Embryonic facial prominence (tissue), 1 donor: ENCODE results near the gene BTC.
"Not testable (repeated sequence)": the region's sequence is repeated elsewhere in the genome, so short reads cannot be mapped to it uniquely, and the experiment has no call there.

Experiments
- DNase-seq: peaks from one replicate; pipeline ENCODE4 v3.0.0-alpha.2; 2016; ENCODE audit errors: extremely low spot score

The BTC gene

GRCh38 chr4:74794382-74795010, at the start of gene BTC:
BTC (minus strand) TSS chr4:74794523; CDS start chr4:74794325, 198 bp downstream.
- no peak for DNase-seq

DNA sequence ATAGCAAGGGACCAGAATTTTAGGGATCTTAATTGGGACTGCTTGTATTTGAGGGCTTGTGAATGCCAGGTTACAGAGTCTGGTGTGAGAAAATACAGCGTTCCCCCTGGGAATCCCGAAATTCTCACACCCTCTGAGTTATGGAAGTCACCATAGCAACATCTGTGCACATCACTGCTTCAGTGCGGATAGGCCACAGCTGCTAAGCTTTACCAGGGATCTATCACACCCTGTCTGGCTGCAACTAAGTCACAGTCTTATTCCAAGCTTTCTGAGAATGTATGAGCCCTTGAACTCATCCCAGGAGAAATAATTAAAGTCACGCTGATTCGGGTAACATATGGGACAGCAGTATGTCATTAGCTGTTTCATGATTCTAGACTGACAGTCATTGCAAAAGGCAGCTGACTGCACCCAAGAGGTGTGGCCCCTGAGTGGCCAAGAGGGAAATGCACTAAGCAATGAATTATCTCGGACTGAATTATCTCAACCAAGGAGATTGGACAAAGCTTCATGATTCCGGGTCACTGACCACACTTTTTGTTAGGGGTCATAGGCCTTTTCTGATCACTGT, 46.7 kb upstream of the BTC start:
- DNase-seq = no peak

GRCh38 chr4:74838746-74839370, 44.5 kb upstream of the BTC start:
- DNase-seq = no peak

GRCh38 chr4:74830928-74831327, 36.6 kb upstream of the BTC start:
- DNase-seq = no peak

DNA sequence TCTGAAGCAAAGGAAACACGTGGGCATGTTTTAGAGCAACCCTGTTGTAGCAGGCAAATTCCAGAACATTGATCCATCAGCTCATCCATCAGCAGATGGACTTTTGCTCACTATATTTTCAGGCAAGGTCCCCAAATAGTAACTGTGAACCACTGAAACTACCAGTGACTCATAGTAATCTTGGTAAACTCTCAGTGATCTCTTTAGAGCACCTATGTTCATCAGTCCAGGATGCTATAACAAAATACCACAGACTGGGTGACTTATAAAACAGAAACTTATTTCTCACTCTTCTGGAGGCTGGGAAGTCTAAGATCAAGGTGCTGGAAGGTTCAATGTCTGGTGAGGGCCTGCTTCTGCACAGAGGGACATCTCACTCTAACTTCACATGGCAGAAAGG, 28.9 kb upstream of the BTC start:
- no peak for DNase-seq

- no peak for DNase-seq
Measured at GRCh38 chr4:74822603-74823002, 28.3 kb upstream of the BTC start.

DNA sequence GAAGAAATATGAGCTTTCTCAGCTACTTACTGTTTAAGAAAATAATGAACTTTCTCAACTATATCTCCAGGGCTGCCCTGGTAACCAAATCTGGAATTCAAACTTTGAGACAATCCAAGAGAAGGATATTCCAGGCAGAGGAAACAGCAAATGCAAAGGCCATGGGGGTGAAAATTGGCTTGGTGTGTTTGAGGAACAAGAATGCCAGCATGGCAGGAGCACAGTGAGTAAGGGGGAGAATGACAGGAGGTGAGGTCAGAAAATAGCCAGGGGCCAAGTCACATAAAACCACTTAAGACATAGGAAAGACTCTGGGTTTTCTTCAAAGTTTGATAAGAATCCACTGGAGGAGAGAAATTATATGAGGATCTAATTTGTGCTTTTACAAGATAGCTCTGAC, 27.2 kb upstream of the BTC start:
- DNase-seq = no peak

DNA sequence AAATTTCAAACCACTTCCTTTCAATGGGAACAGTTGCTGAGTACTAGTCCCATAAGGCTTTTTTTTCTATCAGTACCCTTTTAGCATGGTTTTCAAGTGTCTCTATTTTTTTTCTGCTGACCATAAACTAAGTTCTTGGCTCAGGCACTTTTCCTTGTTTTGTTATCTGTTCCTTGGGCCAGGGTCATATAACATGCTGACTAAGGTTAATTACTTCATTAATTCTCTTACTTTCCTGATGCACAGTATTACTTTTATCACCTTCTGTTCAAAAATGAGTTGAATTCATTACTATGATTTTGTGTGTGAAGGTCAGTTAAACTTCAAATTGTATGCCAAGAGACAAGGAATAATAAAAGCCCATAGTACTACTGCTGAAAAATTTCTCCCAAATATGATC, 19.7 kb upstream of the BTC start:
- DNase-seq = no peak

DNA sequence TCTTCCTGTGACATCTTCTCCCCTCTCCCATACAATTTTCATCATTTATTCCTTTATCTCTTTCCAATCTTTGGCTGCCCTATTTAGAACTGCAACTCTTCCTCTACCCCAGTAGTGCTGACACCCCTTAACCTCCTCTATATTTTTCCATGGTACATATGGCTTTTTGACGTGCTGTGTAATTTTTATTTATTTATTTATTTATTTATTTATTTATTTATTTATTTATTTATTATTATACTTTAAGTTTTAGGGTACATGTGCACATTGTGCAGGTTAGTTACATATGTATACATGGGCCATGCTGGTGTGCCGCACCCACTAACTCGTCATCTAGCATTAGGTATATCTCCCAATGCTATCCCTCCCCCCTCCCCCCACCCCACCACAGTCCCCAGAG, 17.7 kb upstream of the BTC start:
- not testable (repeated sequence) for DNase-seq

- DNase-seq = no peak
Measured at GRCh38 chr4:74805601-74806000, 11.3 kb upstream of the BTC start.

DNA sequence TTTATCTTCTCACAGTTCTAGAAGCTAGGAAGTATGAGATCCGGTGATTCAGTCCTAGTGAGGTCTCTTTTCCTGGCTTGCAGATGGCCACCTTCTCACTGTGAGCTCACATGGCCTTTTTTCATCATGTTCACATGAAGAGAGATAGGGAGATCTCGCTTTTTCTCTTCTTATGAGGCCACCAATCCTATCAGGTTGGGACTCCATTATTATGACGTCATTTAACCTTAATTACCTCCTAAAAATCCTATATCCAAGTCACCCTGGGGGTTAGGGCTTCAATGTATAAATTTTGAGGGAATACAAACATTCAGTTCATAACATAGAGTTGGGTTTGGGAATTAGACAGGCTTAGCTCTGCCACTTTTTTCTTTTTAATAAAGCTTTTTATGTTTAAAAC, 6.0 kb upstream of the BTC start:
- DNase-seq = no peak

GRCh38 chr4:74796631-74797030, 2.3 kb upstream of the BTC start:
- DNase-seq = no peak

DNA sequence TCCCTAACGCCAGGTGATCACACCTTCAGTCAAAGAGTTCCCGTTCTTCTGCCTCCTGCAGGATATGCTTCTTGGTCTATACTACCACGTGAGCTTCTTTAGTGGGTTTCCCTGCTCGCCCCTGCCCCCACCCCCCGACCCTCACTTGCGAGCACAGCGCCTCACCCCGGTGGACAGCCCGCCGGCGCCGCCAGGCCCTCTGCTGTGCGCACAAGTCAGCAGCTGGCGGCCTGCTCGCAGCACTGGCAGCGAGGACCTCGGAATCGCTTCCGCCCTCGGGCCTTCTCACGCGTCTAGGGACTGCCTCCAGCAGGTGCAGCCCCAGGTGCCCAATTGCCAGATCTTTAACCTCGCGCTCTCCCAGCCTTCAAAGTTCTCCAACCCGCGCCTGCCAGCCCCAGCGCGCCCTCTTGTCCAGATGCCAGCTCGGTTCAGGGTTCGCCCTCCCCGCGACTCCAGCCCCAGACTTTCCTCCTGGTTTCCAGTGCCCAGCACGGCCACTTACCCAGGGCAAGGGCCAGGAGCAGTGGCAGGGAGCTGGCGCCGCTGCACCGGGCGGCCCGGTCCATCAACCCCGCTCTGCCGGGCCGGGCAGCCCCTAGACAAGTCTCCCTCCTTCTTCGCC, 454 bp downstream of the BTC start:
- no peak for DNase-seq

DNA sequence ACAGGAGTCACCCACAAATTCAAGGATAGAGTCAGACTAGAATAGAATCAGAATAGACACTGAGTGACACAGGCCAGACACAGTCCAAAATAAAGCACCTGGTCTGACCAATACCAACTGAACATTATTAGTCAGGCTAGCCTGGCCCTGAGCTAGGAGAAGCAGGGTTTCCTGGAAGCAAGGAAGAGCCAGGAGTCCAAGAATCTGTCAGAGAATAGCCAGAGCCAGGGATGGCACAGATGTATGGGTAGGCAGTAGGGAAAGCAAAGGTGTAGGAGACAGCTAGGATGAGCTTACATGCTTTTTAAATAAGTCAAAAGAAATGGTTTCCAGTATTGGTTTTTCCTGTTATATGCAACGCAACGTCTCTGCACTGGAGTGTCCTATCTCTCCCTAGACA, 3.7 kb downstream of the BTC start:
- no peak for DNase-seq

- DNase-seq = no peak
Measured at GRCh38 chr4:74789518-74789917, 4.8 kb downstream of the BTC start.

DNA sequence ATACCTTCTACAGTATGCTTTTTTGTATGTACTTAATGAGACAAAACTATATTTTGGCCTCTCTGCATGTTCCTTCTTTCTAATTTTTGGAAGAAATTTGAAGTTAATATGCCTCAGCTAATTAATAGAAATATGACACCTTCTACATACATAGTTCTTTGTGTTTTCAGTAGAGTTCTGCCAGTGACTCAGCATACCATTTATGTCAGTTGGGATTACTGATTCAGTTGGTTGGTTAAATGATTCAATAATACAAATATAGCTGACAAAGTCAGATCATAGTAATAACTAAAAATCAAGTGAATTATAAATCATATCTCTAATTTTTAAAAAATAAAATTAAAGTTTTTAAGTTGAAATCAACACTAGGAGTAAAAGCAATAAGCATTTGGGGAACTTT, 16.8 kb downstream of the BTC start:
- no peak for DNase-seq

DNA sequence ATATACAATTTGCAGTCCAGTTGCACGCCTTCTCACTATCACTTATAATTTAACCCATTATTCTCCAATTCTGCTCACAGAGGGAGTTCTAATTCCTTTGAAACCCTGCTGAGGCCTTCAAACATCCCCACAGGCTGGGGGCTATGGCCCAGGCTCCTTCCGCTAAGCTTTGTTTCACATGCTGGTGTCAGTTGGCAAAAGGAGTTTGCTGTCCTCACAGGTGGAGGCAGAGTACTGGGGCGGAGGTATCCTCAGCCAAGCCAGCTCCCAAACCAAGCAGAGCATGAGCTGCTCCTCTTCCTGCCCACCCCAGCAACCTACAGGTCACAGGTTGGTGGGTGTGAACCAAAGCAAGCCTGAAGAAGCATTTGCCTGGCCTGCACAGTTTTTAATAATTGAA, 21.5 kb downstream of the BTC start:
- DNase-seq = no peak

- DNase-seq = no peak
Measured at GRCh38 chr4:74772106-74772505, 22.2 kb downstream of the BTC start.

- DNase-seq = no peak
Measured at GRCh38 chr4:74770226-74770910, 24.0 kb downstream of the BTC start.

GRCh38 chr4:74768857-74769525, 25.3 kb downstream of the BTC start:
- no peak for DNase-seq

GRCh38 chr4:74764119-74764518, 30.2 kb downstream of the BTC start:
- no peak for DNase-seq

DNA sequence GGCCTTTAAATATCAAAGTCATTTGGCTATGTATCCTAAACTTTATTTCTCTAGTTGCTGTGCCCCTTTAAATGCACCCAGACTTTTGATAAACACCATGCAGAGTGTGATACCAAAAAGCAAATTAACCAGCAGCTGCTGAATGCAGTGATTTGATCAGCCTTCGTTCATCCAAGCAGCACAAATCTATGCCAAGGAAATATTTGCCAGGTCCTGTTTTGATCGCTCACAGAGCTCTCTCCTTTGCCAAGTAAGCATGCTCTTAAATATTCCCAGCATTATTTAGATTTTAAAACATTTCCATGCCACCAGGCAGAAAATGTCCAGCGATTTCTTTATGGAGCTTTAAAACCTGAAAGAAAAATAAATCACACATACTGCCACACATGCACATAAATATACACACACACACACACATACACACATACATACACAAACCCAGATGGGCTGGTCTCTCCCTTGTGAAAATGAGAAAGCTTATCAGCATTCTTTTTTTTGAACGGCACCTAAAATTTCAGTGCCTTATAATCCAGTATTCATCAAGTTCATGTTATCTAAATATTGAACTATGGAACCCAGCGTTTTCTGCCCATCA, 35.7 kb downstream of the BTC start:
- DNase-seq = no peak
